WTC11 (cell line): ENCODE data around the gene MT1F. TPM values are rescaled to one million over a fixed set of nuclear protein-coding genes. Genes with fewer than 3 reads are reported as not detected.

ENCODE experiments used
- ATAC-seq: fragments of 200-7000 bp; cut with Tn5 transposase; 2 replicates; pipeline ENCODE4 v1.10.0; 2021; ENCODE audit warnings: mild to moderate bottlenecking, moderate library complexity
- CTCF ChIA-PET: fragments of 300-600 bp; sonication (Branson Sonifier 250); formaldehyde crosslinking; loops from one replicate; lab custom pipeline; 2021; ENCODE audit warnings: antibody characterized with exemption; lab: Charles Lee
- POLR2A ChIA-PET: fragments of 350-600 bp; sonication (Branson Sonifier 250); formaldehyde crosslinking; loops from one replicate; lab custom pipeline; 2021; ENCODE audit warnings: antibody characterized with exemption; lab: Charles Lee
- DNase-seq: peaks from one replicate; pipeline ENCODE4 v3.0.0; 2021; ENCODE audit warnings: low spot score
- H3K27ac Mint-ChIP-seq: 2 replicates; pipeline ENCODE4 v1.8.0; 2021; ENCODE audit warnings: mixed read lengths
- H3K27me3 Mint-ChIP-seq: 2 replicates; pipeline ENCODE4 v1.8.0; 2021; ENCODE audit warnings: low read depth, mild to moderate bottlenecking, moderate library complexity, mixed read lengths
- H3K36me3 Mint-ChIP-seq: 2 replicates; pipeline ENCODE4 v1.8.0; 2021; ENCODE audit warnings: mixed read lengths
- H3K4me1 Mint-ChIP-seq: 2 replicates; pipeline ENCODE4 v1.8.0; 2022; ENCODE audit warnings: mixed read lengths
- H3K4me3 Mint-ChIP-seq: 2 replicates; pipeline ENCODE4 v1.8.0; 2021; ENCODE audit warnings: mild to moderate bottlenecking, moderate library complexity, mixed read lengths
- H3K9me3 Mint-ChIP-seq: 2 replicates; pipeline ENCODE4 v1.8.0; 2021; ENCODE audit warnings: mixed read lengths
- ARID4B ChIP-seq: sonication (generic); formaldehyde crosslinking; IDR thresholded peaks from 2 replicates; pipeline ENCODE4 v1.8.0; 2023; ENCODE audit warnings: missing genetic modification reagents, mild to moderate bottlenecking, borderline replicate concordance
- CDX4 ChIP-seq: fragments of 250-450 bp; sonication (Bioruptor Pico); IDR thresholded peaks from 2 replicates; pipeline ENCODE4 v1.9.0; 2021; ENCODE audit warnings: moderate library complexity, mild to moderate bottlenecking, inconsistent platforms, borderline replicate concordance
- ELF4 ChIP-seq: sonication (generic); formaldehyde crosslinking; IDR thresholded peaks from 2 replicates; pipeline ENCODE4 v1.8.1; 2022; ENCODE audit warnings: low read depth, mild to moderate bottlenecking, moderate library complexity, missing genetic modification reagents
- FOXK1 ChIP-seq: sonication (generic); formaldehyde crosslinking; IDR thresholded peaks from 2 replicates; pipeline ENCODE4 v1.8.0; 2022; ENCODE audit warnings: mild to moderate bottlenecking, moderate library complexity, missing genetic modification reagents
- FOXP1 ChIP-seq: sonication (generic); formaldehyde crosslinking; IDR thresholded peaks from 2 replicates; pipeline ENCODE4 v1.8.0; 2022; ENCODE audit warnings: missing genetic modification reagents, mild to moderate bottlenecking, moderate library complexity, borderline replicate concordance
- GABPB1 ChIP-seq: sonication (generic); formaldehyde crosslinking; IDR thresholded peaks from 2 replicates; pipeline ENCODE4 v1.8.1; 2023; ENCODE audit warnings: mild to moderate bottlenecking, missing genetic modification reagents
- HMGA2 ChIP-seq: fragments of 250-450 bp; sonication (Bioruptor Pico); IDR thresholded peaks from 2 replicates; pipeline ENCODE4 v1.4.0; 2021; ENCODE audit warnings: mild to moderate bottlenecking, moderate library complexity
- HMGXB4 ChIP-seq: sonication (generic); formaldehyde crosslinking; IDR thresholded peaks from 2 replicates; pipeline ENCODE4 v1.8.1; 2023; ENCODE audit warnings: mild to moderate bottlenecking, moderate library complexity, missing genetic modification reagents
- IRF2 ChIP-seq: sonication (generic); formaldehyde crosslinking; IDR thresholded peaks from 2 replicates; pipeline ENCODE4 v1.8.0; 2022; ENCODE audit warnings: low read depth, missing genetic modification reagents, borderline replicate concordance
- PRRX2 ChIP-seq: fragments of 250-450 bp; sonication (Bioruptor Pico); IDR thresholded peaks from 2 replicates; pipeline ENCODE4 v1.8.0; 2021; ENCODE audit warnings: mild to moderate bottlenecking
- SMAD4 ChIP-seq: sonication (generic); formaldehyde crosslinking; IDR thresholded peaks from 2 replicates; pipeline ENCODE4 v1.8.0; 2022; ENCODE audit warnings: mild to moderate bottlenecking, missing genetic modification reagents
- TEAD4 ChIP-seq: sonication (generic); formaldehyde crosslinking; IDR thresholded peaks from 2 replicates; pipeline ENCODE4 v1.8.0; 2022; ENCODE audit warnings: mild to moderate bottlenecking, missing genetic modification reagents
- TP53 ChIP-seq: sonication (generic); formaldehyde crosslinking; IDR thresholded peaks from 2 replicates; pipeline ENCODE4 v1.8.1; 2023; ENCODE audit warnings: mild to moderate bottlenecking, missing genetic modification reagents
- ZNF121 ChIP-seq: sonication (generic); formaldehyde crosslinking; IDR thresholded peaks from 2 replicates; pipeline ENCODE4 v1.8.0; 2023; ENCODE audit warnings: missing genetic modification reagents
- ZNF138 ChIP-seq: sonication (generic); formaldehyde crosslinking; conservative IDR thresholded peaks from 2 replicates; pipeline ENCODE4 v1.8.1; 2022; ENCODE audit warnings: mild to moderate bottlenecking, moderate library complexity, missing genetic modification reagents
- ZNF219 ChIP-seq: sonication (generic); formaldehyde crosslinking; IDR thresholded peaks from 2 replicates; pipeline ENCODE4 v1.8.0; 2023; ENCODE audit warnings: missing genetic modification reagents, mild to moderate bottlenecking, borderline replicate concordance
- ZNF232 ChIP-seq: sonication (generic); formaldehyde crosslinking; IDR thresholded peaks from 2 replicates; pipeline ENCODE4 v1.8.0; 2022; ENCODE audit warnings: mild to moderate bottlenecking, missing genetic modification reagents
- ZNF263 ChIP-seq: sonication (generic); formaldehyde crosslinking; IDR thresholded peaks from 2 replicates; pipeline ENCODE4 v1.8.1; 2022; ENCODE audit warnings: low read depth, mild to moderate bottlenecking, moderate library complexity, missing genetic modification reagents
- ZNF671 ChIP-seq: fragments of 250-450 bp; sonication (Bioruptor Pico); IDR thresholded peaks from 2 replicates; pipeline ENCODE4 v1.8.0; 2021; ENCODE audit warnings: mild to moderate bottlenecking
- total RNA-seq: library from RNA; stranded (reverse); gene quantifications from 3 replicates; pipeline ENCODE4 v1.2.3, GENCODE V29; 2021
- TF ChIP-seq, protein P1 (sequence below): sonication (generic); formaldehyde crosslinking; IDR thresholded peaks from 2 replicates; pipeline ENCODE4 v1.8.0; 2022; ENCODE audit warnings: mild to moderate bottlenecking, missing genetic modification reagents
- TF ChIP-seq, protein P2 (sequence below): sonication (generic); formaldehyde crosslinking; IDR thresholded peaks from 2 replicates; pipeline ENCODE4 v1.8.0; 2022; ENCODE audit warnings: missing genetic modification reagents
- TF ChIP-seq, protein P3 (sequence below): sonication (generic); formaldehyde crosslinking; conservative IDR thresholded peaks from 2 replicates; pipeline ENCODE4 v1.8.1; 2023; ENCODE audit warnings: mild to moderate bottlenecking, low read depth, missing genetic modification reagents, moderate library complexity

The MT1F gene
- total RNA-seq, 1 experiment from 2014 or later, result 58.2 TPM

GRCh38 chr16:56649271-56649670, 8.5 kb upstream of the MT1F start:
- ChIA-PET CTCF (interaction anchor here (1.4 to 2.0 kb wide), 2 partner anchors 8 to 49 kb away, joined by 3 to 5 read pairs; partner anchors contain the start of gene MT1F), POLR2A (no interaction called here)
- Mint-ChIP-seq H3K4me3 (no peak overlapping the region), H3K36me3 (no peaks in the 10 kb centered on the region), H3K27me3 (peaks cover 95% of the 10 kb centered on the region), H3K27ac (no peak overlapping the region), H3K4me1 (peaks cover 6% of the 10 kb centered on the region), H3K9me3 (no peaks in the 10 kb centered on the region)
- TF ChIP-seq ZNF219 (CRISPR knock-in tag) (no peak), ELF4 (CRISPR knock-in tag) (no peak), SMAD4 (CRISPR knock-in tag) (no peak), ZNF263 (CRISPR knock-in tag) (no peak), IRF2 (CRISPR knock-in tag) (no peak), ARID4B (CRISPR knock-in tag) (no peak), ZNF671 (CRISPR knock-in tag) (no peak), FOXK1 (CRISPR knock-in tag) (no peak), HMGA2 (CRISPR knock-in tag) (no peak), TEAD4 (CRISPR knock-in tag) (no peak), PRRX2 (CRISPR knock-in tag) (no peak), HMGXB4 (no peak), ZNF121 (CRISPR knock-in tag) (no peak), TP53 (no peak), CDX4 (CRISPR knock-in tag) (no peak), ZNF232 (CRISPR knock-in tag) (no peak), FOXP1 (no peak), GABPB1 (CRISPR knock-in tag) (no peak)
- TF ChIP-seq, protein P1, sequence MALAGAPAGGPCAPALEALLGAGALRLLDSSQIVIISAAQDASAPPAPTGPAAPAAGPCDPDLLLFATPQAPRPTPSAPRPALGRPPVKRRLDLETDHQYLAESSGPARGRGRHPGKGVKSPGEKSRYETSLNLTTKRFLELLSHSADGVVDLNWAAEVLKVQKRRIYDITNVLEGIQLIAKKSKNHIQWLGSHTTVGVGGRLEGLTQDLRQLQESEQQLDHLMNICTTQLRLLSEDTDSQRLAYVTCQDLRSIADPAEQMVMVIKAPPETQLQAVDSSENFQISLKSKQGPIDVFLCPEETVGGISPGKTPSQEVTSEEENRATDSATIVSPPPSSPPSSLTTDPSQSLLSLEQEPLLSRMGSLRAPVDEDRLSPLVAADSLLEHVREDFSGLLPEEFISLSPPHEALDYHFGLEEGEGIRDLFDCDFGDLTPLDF (CRISPR knock-in tag), result no peak
- DNase-seq (no peak), ATAC-seq (no peak)

GRCh38 chr16:56649820-56650219, 7.9 kb upstream of the MT1F start:
- Mint-ChIP-seq H3K27ac (no peak overlapping the region), H3K4me1 (0 out of 2 replicates have a peak, but pooled peaks cover 5% of the 10 kb centered on the region), H3K36me3 (no peaks in the 10 kb centered on the region), H3K4me3 (no peak overlapping the region), H3K27me3 (peaks cover 94% of the 10 kb centered on the region), H3K9me3 (no peaks in the 10 kb centered on the region)
- ChIA-PET CTCF (interaction anchor here (1.4 kb wide), 1 partner anchor 8 kb away, joined by 3 read pairs; the partner anchor contains the start of gene MT1F), POLR2A (no interaction called here)
- no peak for DNase-seq
- no peak for ATAC-seq
- TF ChIP-seq ELF4 (CRISPR knock-in tag), result no peak
- TF ChIP-seq, protein P2, sequence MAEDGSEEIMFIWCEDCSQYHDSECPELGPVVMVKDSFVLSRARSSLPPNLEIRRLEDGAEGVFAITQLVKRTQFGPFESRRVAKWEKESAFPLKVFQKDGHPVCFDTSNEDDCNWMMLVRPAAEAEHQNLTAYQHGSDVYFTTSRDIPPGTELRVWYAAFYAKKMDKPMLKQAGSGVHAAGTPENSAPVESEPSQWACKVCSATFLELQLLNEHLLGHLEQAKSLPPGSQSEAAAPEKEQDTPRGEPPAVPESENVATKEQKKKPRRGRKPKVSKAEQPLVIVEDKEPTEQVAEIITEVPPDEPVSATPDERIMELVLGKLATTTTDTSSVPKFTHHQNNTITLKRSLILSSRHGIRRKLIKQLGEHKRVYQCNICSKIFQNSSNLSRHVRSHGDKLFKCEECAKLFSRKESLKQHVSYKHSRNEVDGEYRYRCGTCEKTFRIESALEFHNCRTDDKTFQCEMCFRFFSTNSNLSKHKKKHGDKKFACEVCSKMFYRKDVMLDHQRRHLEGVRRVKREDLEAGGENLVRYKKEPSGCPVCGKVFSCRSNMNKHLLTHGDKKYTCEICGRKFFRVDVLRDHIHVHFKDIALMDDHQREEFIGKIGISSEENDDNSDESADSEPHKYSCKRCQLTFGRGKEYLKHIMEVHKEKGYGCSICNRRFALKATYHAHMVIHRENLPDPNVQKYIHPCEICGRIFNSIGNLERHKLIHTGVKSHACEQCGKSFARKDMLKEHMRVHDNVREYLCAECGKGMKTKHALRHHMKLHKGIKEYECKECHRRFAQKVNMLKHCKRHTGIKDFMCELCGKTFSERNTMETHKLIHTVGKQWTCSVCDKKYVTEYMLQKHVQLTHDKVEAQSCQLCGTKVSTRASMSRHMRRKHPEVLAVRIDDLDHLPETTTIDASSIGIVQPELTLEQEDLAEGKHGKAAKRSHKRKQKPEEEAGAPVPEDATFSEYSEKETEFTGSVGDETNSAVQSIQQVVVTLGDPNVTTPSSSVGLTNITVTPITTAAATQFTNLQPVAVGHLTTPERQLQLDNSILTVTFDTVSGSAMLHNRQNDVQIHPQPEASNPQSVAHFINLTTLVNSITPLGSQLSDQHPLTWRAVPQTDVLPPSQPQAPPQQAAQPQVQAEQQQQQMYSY (CRISPR knock-in tag), result no peak
- no peak for TF ChIP-seq ZNF671 (CRISPR knock-in tag)
- no peak for TF ChIP-seq ZNF138
- TF ChIP-seq, protein P3, sequence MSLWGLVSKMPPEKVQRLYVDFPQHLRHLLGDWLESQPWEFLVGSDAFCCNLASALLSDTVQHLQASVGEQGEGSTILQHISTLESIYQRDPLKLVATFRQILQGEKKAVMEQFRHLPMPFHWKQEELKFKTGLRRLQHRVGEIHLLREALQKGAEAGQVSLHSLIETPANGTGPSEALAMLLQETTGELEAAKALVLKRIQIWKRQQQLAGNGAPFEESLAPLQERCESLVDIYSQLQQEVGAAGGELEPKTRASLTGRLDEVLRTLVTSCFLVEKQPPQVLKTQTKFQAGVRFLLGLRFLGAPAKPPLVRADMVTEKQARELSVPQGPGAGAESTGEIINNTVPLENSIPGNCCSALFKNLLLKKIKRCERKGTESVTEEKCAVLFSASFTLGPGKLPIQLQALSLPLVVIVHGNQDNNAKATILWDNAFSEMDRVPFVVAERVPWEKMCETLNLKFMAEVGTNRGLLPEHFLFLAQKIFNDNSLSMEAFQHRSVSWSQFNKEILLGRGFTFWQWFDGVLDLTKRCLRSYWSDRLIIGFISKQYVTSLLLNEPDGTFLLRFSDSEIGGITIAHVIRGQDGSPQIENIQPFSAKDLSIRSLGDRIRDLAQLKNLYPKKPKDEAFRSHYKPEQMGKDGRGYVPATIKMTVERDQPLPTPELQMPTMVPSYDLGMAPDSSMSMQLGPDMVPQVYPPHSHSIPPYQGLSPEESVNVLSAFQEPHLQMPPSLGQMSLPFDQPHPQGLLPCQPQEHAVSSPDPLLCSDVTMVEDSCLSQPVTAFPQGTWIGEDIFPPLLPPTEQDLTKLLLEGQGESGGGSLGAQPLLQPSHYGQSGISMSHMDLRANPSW (CRISPR knock-in tag), result no peak
- no peak for TF ChIP-seq PRRX2 (CRISPR knock-in tag)
